HG03280 (cell line): Measurements from ENCODE around the gene EHHADH.
"Not testable (repeated sequence)": the region's sequence is repeated elsewhere in the genome, so short reads cannot be mapped to it uniquely, and the experiment has no call there.

Experiments used
- ATAC-seq: cut with Tn5 transposase; IDR thresholded peaks from one replicate; pipeline ENCODE4 v1.9.1; 2021; ENCODE audit warnings: mild to moderate bottlenecking, moderate library complexity; ENCODE audit not compliant: unreplicated experiment

The EHHADH gene

DNA sequence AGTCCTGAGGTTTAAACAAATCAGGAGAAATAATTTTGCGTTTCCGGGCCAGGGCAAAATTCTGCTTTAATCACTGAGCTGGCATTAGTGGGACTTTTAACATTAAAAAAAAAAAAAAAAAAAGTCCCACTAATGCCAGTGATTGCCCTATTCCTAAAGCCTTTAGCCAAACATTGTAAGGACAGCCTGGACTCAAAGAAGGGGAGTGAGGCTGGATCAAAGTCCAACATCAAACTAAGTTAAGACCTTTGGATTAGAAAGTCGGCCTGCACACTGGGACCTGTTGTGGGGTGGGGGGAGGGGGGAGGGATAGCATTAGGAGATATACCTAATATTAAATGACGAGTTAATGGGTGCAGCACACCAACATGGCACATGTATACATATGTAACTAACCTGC lies 716 bp downstream of the EHHADH start:
- not testable (repeated sequence) for ATAC-seq

DNA sequence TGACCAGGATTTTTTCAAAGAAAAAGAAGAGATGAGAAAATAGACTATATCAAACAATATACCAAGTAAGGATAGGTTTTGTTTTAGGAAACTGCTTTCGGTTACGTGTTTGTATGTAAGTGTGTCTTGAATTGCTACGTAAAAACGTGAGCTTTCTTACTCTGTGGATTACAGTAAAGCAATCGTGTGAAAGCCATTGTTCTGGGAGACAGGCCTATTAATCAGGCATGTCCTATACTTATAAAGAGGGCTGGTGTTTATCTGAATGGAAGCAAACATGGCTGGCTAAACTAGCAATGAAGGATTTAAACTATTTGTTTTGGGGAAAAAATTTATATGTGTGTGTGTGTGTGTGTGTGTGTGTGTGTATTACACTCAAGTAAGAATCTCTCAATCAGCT lies 2.6 kb downstream of the EHHADH start:
- ATAC-seq, result no peak

GRCh38 chr3:185250653-185251052 lies 3.2 kb downstream of the EHHADH start:
- ATAC-seq, result no peak

DNA sequence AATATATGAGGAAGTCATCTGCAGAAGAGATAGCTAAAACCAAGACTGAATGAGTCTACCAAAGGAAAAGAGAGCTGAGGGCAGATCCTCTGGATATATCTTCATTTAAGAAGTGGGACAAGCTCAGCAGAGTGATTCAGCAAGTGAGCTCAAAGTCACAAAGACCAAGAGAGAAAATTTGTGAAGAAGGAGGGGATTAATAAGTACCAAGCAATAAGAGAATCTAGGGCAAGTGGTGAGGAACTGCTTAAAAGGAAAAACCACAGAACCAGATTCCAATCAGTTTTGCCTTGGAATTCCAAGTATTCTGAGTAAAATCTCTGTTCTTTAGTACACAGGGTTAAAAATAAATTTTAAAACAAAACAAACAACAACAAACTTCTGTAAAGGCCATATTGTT lies 3.6 kb downstream of the EHHADH start:
- no peak for ATAC-seq

GRCh38 chr3:185242642-185243041 lies 11.2 kb downstream of the EHHADH start:
- no peak for ATAC-seq

DNA sequence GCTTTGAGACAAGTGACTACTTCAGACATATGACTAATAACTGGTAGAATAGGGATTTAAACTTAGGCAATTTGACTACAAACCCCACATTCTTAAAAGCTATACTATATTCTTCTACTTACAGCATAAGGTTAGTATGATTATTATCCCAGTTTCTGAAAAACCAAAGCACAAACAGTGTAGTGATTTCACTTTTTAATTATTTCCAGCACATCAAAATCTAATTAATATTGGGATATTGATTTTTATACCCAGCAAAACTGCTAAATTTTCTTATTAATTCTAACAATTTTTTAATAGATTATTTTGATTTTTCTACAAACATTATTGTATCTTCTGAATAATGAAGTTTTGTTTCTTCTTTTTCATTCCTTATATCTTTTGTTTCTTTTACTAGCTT lies 16.9 kb downstream of the EHHADH start:
- no peak for ATAC-seq

GRCh38 chr3:185233328-185233727 lies 20.5 kb downstream of the EHHADH start:
- ATAC-seq, result no peak

DNA sequence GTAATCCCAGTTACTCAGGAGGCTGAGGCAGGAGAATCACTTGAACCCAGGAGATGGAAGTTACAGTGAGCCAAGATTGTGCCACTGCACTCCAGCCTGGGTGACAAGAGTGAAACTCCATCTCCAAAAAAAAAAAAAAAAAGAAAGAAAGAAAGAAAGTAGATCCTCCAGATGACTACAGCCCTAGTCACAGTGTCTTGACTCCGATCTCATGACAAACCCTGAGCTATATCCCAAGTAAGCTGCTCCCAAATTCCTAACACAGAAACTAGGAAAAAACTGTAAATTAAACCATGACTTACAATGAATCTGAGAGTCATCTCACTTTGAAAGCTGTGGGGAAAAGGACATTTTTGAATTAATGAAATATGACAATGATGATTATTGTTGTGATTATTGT lies 27.3 kb downstream of the EHHADH start:
- not testable (repeated sequence) for ATAC-seq

- ATAC-seq, result no peak
Measured at GRCh38 chr3:185225523-185225922, 28.3 kb downstream of the EHHADH start.

GRCh38 chr3:185225080-185225479 lies 28.8 kb downstream of the EHHADH start:
- ATAC-seq, result no peak

DNA sequence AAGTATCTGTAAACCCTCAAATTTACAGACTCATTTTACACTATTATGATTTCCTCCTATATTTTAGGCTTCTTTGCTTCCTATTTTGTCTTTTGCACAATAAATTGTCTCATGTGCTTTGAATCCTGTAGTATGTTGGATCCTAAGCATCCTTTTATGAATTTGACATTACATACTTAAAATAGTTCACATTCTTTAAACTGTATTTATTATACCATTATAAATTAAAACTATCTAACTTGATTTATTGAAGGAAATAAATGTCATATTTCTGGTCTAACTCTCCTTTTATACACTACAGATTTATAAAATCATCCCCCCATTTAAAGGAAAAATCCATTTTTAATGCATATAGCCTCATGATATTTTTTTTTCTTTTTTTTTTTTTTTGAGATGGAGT lies 32.6 kb downstream of the EHHADH start:
- ATAC-seq, result no peak

- ATAC-seq, result no peak
Measured at GRCh38 chr3:185216607-185216958, 37.3 kb downstream of the EHHADH start.

- ATAC-seq, result no peak
Measured at GRCh38 chr3:185215873-185216606, 37.8 kb downstream of the EHHADH start.

DNA sequence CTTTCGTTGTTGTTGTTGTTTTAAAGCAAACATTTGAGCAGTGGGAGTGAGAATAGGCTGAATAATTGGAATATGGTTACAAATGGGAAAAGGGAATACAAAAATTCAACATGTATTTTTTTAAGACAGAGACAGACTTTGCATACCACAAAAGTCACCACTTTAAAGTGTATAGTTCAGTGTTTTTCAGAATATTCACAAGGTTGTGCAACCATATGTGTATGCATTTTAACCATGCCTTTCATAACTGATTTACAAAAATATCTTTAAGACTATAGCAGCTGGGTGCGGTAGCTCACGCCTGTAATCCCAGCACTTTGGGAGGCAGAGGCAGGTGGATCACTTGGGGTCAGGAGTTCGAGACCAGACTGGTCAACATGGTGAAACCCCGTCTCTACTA lies 41.3 kb downstream of the EHHADH start:
- no peak for ATAC-seq

DNA sequence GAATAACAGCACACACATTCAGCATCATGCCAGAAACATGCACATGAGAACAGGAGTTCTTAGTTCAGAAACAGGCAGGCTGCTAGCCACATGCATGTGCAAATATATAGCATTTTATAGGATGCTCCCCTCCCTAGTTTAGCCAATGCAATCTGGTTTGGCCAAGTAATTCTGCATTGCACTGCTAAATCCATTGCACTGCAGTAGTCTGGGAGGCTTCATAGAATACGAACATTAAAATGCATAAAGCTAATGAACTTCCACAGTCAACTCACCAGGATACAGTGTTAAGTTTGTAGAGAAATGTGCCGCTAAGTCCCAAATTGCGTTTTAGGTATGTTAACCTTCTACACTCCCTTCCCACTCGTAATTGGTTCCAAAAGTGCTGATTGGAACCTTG lies 41.8 kb downstream of the EHHADH start:
- no peak for ATAC-seq

- ATAC-seq, result no peak
Measured at GRCh38 chr3:185210621-185211142, 43.2 kb downstream of the EHHADH start.

DNA sequence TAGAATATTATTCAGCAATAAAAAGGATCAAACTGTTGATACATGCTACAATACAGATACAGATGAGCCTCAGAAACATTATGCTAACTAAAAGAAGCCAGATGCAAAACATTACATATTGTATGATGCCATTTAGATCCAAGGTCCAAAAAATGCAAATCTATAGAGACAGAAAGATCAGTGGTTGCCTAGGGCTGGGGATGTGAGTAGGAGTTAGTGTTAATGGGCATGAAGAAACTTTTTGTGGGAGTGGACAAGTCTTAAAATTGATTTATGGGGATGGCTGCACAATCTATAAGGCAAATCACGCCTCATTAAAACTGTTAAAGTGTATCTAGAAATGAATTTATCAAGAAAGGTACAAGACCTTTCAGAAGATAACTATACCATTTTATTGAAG lies 45.0 kb downstream of the EHHADH start:
- no peak for ATAC-seq

- ATAC-seq, result peak; percentile 98
Measured at GRCh38 chr3:185207931-185208746, 45.7 kb downstream of the EHHADH start.

GRCh38 chr3:185207481-185207880 lies 46.4 kb downstream of the EHHADH start:
- ATAC-seq, result no peak

GRCh38 chr3:185205865-185206264 lies 48.0 kb downstream of the EHHADH start:
- no peak for ATAC-seq

GRCh38 chr3:185204894-185205293 lies 49.0 kb downstream of the EHHADH start:
- no peak for ATAC-seq

DNA sequence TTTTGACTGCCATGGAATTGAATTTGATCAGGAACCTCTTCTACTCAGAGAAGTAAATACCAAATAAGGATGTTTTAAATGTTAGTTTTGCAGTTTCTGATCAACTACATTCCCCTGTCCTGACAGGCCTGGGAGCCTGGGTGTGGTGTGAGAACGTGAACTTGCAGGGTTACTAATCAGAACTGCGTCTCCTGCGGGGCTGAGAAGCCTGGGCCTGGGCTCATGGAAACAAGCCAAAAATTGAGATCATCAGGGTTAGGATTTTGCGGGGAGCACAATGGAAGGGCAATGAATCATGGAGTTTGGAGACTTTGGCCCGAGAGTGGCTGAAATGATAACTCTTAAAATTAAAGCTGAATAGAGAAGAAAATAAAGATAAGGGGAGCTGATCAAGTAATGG lies 53.2 kb downstream of the EHHADH start:
- ATAC-seq, result no peak
